ENCODE data around the gene AFDN. TPM values are rescaled to one million over a fixed set of nuclear protein-coding genes. Genes with fewer than 3 reads are reported as not detected.

Gene AFDN
- total RNA-seq, 4 donors from 2014 or later: 134 to 179 (median 144) TPM

DNA sequence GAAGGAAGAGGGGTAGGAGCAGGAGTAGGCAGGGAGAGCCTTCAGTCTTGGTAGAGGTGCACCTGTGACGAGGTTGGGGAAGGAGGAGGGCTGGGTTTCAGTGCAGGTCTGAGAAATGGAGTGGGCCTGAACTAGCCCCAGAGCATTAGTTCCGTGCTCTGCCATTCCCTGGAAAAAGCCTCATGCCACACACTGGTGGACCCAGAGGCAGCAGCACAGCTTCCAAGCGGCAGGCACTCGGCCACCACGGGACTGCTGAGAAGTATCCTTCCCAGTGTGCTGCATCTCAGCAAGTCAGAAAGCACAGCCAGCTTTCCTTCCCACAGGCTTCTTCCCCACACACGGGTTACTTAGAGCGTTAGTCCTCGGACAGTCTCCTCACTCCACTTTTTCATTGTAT is 93.5 kb downstream of the AFDN start:
- H3K9me3 ChIP-seq: no peaks in the 10 kb centered on the region
- H3K27me3 ChIP-seq: no peaks in the 10 kb centered on the region
- 92 to 93% methylated on average over 8 of the region's 8 CpGs for WGBS, 2 donors
- no peak for TF ChIP-seq EP300 (IDR thresholded peaks at IDR 0.05)
- TF ChIP-seq CTCF (IDR thresholded peaks at IDR 0.05): no peak
- no peak for TF ChIP-seq POLR2A (IDR thresholded peaks at IDR 0.05)
- no peak for DNase-seq (ENCODE audit: low spot score in 2 of 2)
- H3K36me3 ChIP-seq: peaks cover 1 to 50% (median 3%) of the 10 kb centered on the region in 3 donors
- H3K4me3 ChIP-seq: no peak overlapping the region
- H3K4me1 ChIP-seq: peaks cover 0 to 3% (median 0%) of the 10 kb centered on the region in 4 donors
- no peak overlapping the region for H3K27ac ChIP-seq

GRCh38 chr6:167921831-167922230 is 95.1 kb downstream of the AFDN start:
- no peak overlapping the region for H3K4me3 ChIP-seq
- H3K4me1 ChIP-seq: peaks cover 0 to 3% (median 0%) of the 10 kb centered on the region in 4 donors
- peaks cover 0 to 53% (median 3%) of the 10 kb centered on the region in 3 donors for H3K36me3 ChIP-seq
- DNase-seq (ENCODE audit: low spot score in 2 of 2): no peak
- no peaks in the 10 kb centered on the region for H3K9me3 ChIP-seq
- no peak overlapping the region for H3K27ac ChIP-seq
- TF ChIP-seq CTCF (IDR thresholded peaks at IDR 0.05) (no peak), EP300 (IDR thresholded peaks at IDR 0.05) (no peak), POLR2A (IDR thresholded peaks at IDR 0.05) (no peak)
- H3K27me3 ChIP-seq: no peaks in the 10 kb centered on the region
- WGBS, 2 donors: 54 to 64% methylated on average over 6 of the region's 6 CpGs

DNA sequence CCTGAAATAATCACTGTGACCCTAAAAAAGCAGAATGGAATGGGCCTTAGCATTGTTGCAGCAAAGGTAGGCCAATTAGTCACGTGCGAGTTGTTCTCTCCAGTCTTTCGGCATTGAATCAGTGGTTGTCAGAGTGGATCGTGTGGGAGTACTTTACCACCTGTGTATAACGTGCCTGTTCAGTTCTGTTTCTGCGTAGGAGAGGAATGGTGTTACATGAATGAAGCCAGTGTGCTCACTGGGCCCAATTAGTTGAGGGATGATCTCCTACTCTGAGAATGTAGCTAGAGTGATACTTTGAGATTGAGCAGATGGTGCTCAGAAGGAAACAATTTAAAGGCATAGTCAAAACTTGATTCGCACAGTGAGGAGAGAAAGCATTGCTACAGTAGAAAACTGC is 98.3 kb downstream of the AFDN start:
- H3K36me3 ChIP-seq: peaks cover 0 to 48% (median 2%) of the 10 kb centered on the region in 3 donors
- no peak overlapping the region for H3K27ac ChIP-seq
- H3K4me3 ChIP-seq: no peak overlapping the region
- peaks cover 0 to 3% (median 0%) of the 10 kb centered on the region in 4 donors for H3K4me1 ChIP-seq
- H3K9me3 ChIP-seq: no peaks in the 10 kb centered on the region
- WGBS, 2 donors: 61 to 73% methylated on average over 7 of the region's 7 CpGs
- no peaks in the 10 kb centered on the region for H3K27me3 ChIP-seq
- TF ChIP-seq CTCF (IDR thresholded peaks at IDR 0.05) (no peak), EP300 (IDR thresholded peaks at IDR 0.05) (no peak), POLR2A (IDR thresholded peaks at IDR 0.05) (no peak)
- DNase-seq (ENCODE audit: low spot score in 2 of 2): no peak

DNA sequence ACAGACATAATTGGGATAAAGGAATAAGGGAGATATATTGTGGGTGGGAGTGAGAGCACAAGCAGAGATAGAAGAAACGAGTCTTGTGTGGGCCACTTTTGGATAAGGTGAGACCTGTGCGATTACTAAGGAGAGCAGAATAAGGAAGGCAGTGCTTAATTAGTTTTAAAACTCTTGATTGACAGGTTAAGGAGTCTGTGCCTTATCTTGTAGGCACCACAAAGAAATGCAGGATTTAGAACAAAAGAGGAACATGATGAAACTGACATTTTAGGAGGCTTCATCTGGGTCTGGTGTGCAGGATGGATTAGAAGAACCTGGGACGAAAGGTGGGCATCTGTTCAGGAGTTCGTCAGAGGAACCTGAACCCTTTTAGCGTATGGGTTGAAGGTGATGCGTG is 100.5 kb downstream of the AFDN start:
- no peak overlapping the region for H3K4me3 ChIP-seq

DNA sequence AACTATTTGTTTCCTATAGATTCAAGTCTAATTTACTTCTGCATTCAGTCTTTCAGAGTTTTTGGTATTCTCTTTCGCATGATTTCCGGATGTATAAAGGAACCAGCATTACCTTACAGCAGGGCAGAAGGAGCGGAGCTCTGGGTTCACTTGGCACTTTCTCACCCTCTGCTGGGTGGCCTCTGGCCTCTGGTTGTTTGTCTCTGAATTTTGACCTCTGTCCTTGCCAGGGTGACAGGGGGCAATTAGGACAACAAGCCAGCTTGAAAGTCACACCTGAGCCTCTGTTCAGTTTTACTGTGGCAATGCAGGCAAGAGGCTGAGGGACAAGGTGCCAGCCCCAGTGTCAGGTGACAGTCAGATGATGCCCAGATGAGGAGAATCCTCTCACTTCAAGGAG is 101.4 kb downstream of the AFDN start:
- no peaks in the 10 kb centered on the region for H3K9me3 ChIP-seq
- H3K4me1 ChIP-seq: peaks cover 0 to 12% (median 0%) of the 10 kb centered on the region in 4 donors
- no peaks in the 10 kb centered on the region for H3K27me3 ChIP-seq
- no peak overlapping the region for H3K27ac ChIP-seq
- H3K36me3 ChIP-seq: peaks cover 0 to 44% (median 2%) of the 10 kb centered on the region in 3 donors
- WGBS, 2 donors: 93 to 95% methylated on average over 3 of the region's 3 CpGs
- TF ChIP-seq EP300 (IDR thresholded peaks at IDR 0.05) (no peak), CTCF (IDR thresholded peaks at IDR 0.05) (no peak), POLR2A (IDR thresholded peaks at IDR 0.05) (no peak)
- no peak for DNase-seq (ENCODE audit: low spot score in 2 of 2)
- H3K4me3 ChIP-seq: no peak overlapping the region

More for the DNA sequence above, 100.5 kb downstream of the AFDN start:
- Histone ChIP-seq H3K9me3 (no peaks in the 10 kb centered on the region), H3K4me1 (peaks cover 0 to 6% (median 0%) of the 10 kb centered on the region in 4 donors), H3K27me3 (no peaks in the 10 kb centered on the region), H3K27ac (no peak overlapping the region), H3K36me3 (peaks cover 0 to 44% (median 2%) of the 10 kb centered on the region in 3 donors)
- DNase-seq (ENCODE audit: low spot score in 2 of 2): no peak
- 92 to 96% methylated on average over 6 of the region's 6 CpGs for WGBS, 2 donors
- TF ChIP-seq EP300 (IDR thresholded peaks at IDR 0.05): no peak
- no peak for TF ChIP-seq POLR2A (IDR thresholded peaks at IDR 0.05)
- TF ChIP-seq CTCF (IDR thresholded peaks at IDR 0.05): no peak
